Spleen (tissue), 7 donors: ENCODE results near the gene SLC25A44.

Source experiments
- POLR2A ChIP-seq, 3 donors: fragments of 450-650 bp; IDR thresholded peaks; one replicate each; pipeline ENCODE4 v1.5.1; 2017; ENCODE audit warnings: antibody characterized with exemption in 3 of 3, mild to moderate bottlenecking in 1 of 3
- TF ChIP-seq, protein P1 (sequence below), 11 experiments: fragments of 200-600 bp in 7 of 11; fragments of 450-650 bp in 4 of 11; sonication (generic) in 4 of 11; IDR thresholded peaks in 8 of 11; conservative IDR thresholded peaks in 3 of 11; 1 replicate in 7 of 11; 2 replicates in 4 of 11; pipeline versions ENCODE4 v1.4.0 to v1.8.0; 2016 to 2021; ENCODE audit warnings: antibody characterized with exemption in 11 of 11, inconsistent platforms in 4 of 11, mild to moderate bottlenecking in 1 of 11
- donor health status: DM: no; HTN: no; CAD: no; lungs with moderate emphysema.
- donor health status: DM: no; HTN: no; CAD: no.
- donor health status: DM: no; HTN: no; CAD: no.

GRCh38 chr1:156157966-156158365, 35.9 kb upstream of the SLC25A44 start:
- TF ChIP-seq POLR2A (IDR thresholded peaks at IDR 0.05) = no peak
- TF ChIP-seq, protein P1, sequence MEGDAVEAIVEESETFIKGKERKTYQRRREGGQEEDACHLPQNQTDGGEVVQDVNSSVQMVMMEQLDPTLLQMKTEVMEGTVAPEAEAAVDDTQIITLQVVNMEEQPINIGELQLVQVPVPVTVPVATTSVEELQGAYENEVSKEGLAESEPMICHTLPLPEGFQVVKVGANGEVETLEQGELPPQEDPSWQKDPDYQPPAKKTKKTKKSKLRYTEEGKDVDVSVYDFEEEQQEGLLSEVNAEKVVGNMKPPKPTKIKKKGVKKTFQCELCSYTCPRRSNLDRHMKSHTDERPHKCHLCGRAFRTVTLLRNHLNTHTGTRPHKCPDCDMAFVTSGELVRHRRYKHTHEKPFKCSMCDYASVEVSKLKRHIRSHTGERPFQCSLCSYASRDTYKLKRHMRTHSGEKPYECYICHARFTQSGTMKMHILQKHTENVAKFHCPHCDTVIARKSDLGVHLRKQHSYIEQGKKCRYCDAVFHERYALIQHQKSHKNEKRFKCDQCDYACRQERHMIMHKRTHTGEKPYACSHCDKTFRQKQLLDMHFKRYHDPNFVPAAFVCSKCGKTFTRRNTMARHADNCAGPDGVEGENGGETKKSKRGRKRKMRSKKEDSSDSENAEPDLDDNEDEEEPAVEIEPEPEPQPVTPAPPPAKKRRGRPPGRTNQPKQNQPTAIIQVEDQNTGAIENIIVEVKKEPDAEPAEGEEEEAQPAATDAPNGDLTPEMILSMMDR (IDR thresholded peaks at IDR 0.05 in 8 of 11, conservative IDR thresholded peaks at IDR 0.05 in 3 of 11) = no peak
